K562 (cell line): ENCODE results near the gene JHY. TPM values are rescaled to one million over a fixed set of nuclear protein-coding genes. Genes with fewer than 3 reads are reported as not detected.

Source experiments
- ATAC-seq: fragments of 200-7000 bp; cut with Tn5 transposase; 3 replicates; pipeline ENCODE4 v1.9.1; 2020; ENCODE audit warnings: moderate library complexity
- BruUV-seq: library from RNA; stranded (reverse); fragments of 400-500 nt; replicated peaks from 2 replicates; lab custom pipeline; 2021; lab: Mats Ljungman, UMichigan
- CTCF ChIA-PET: fragments of 300-600 bp; formaldehyde crosslinking; extraction: SDS; loops from one replicate; lab custom pipeline; 2021; ENCODE audit warnings: low intra/inter-chr PET ratio; lab: Yijun Ruan, JAX
- POLR2A ChIA-PET: fragments of 300-600, 350-650 bp; sonication (Branson Sonifier 250); formaldehyde crosslinking; extraction: SDS; loops from one replicate; lab custom pipeline; 2021; ENCODE audit warnings: antibody characterized with exemption, inconsistent platforms; lab: Yijun Ruan, JAX
- DNase-seq, 4 experiments: peaks; one replicate each; pipeline versions ENCODE4 v3.0.0 to v3.0.0-alpha.2; 2011 to 2018; ENCODE audit warnings: low spot score in 3 of 4, mixed read lengths in 3 of 4; ENCODE audit errors: extremely low read depth in 1 of 4
- FAIRE-seq: peaks from 2 replicates; lab custom pipeline; 2011; peaks lifted over from hg19 to GRCh38; lab: Jason Lieb, UNC
- H2AFZ ChIP-seq: 2 replicates; pipeline ENCODE4 v1.6.0; 2011; ENCODE audit warnings: low read depth, low read length, control low read depth, inconsistent platforms
- H3K27ac ChIP-seq: fragments of 200-600 bp; 3 replicates; pipeline ENCODE4 v1.8.0; 2011; ENCODE audit warnings: low read depth, mild to moderate bottlenecking, control low read depth, inconsistent platforms, low read length, moderate library complexity, mixed read lengths; ENCODE audit errors: extremely low read depth
- H3K27me3 ChIP-seq, 2 experiments: fragments of 300-600 bp in 1 of 2; 2 replicates in 1 of 2; 3 replicates in 1 of 2; pipeline versions ENCODE4 v1.6.0 to v1.8.0; 2011; ENCODE audit warnings: inconsistent platforms in 2 of 2, low read length in 2 of 2, mild to moderate bottlenecking in 1 of 2, mixed read lengths in 1 of 2, moderate library complexity in 1 of 2; ENCODE audit not compliant: control insufficient read depth in 2 of 2, insufficient read depth in 2 of 2
- H3K36me3 ChIP-seq: fragments of 300-600 bp; 3 replicates; pipeline ENCODE4 v1.8.0; 2011; ENCODE audit warnings: mild to moderate bottlenecking, low read length, inconsistent platforms; ENCODE audit not compliant: control insufficient read depth, insufficient read depth
- H3K4me1 ChIP-seq, 2 experiments: fragments of 200-600 bp in 1 of 2; replicated peaks in 1 of 2; 2 replicates in 1 of 2; 3 replicates in 1 of 2; pipeline versions ENCODE4 v1.5.1 to v1.8.0; 2011; ENCODE audit warnings: inconsistent platforms in 2 of 2, low read length in 2 of 2, mild to moderate bottlenecking in 1 of 2, mixed read lengths in 1 of 2, moderate library complexity in 1 of 2; ENCODE audit not compliant: control insufficient read depth in 2 of 2, insufficient read depth in 2 of 2
- H3K4me2 ChIP-seq: 2 replicates; pipeline ENCODE4 v1.6.1; 2011; ENCODE audit warnings: low read length, control low read depth, inconsistent platforms, mixed read lengths; ENCODE audit not compliant: insufficient read depth
- H3K4me3 ChIP-seq: fragments of 200-600 bp; sonication (generic), shearing (Covaris generic); 2 replicates; pipeline ENCODE4 v1.5.1; 2016; ENCODE audit warnings: control low read depth, inconsistent platforms
- H3K79me2 ChIP-seq: fragments of 200-600 bp; 3 replicates; pipeline ENCODE4 v1.8.0; 2011; ENCODE audit warnings: low read length, inconsistent platforms; ENCODE audit not compliant: control insufficient read depth, insufficient read depth
- H3K9ac ChIP-seq, 2 experiments: 2 replicates each; pipeline versions ENCODE4 v1.6.0 to v1.6.1; 2011; ENCODE audit warnings: low read depth in 2 of 2, low read length in 2 of 2, control low read depth in 1 of 2, inconsistent platforms in 1 of 2, mild to moderate bottlenecking in 1 of 2, mixed read lengths in 1 of 2; ENCODE audit not compliant: insufficient read depth in 1 of 2
- H3K9me1 ChIP-seq: one replicate; pipeline ENCODE4 v1.6.0; 2011; ENCODE audit warnings: inconsistent platforms, mild to moderate bottlenecking, low read length, moderate library complexity; ENCODE audit not compliant: control insufficient read depth, insufficient read depth
- H3K9me3 ChIP-seq: replicated peaks from 2 replicates; pipeline ENCODE4 v1.5.1; 2011; ENCODE audit warnings: low read depth, low read length, inconsistent platforms; ENCODE audit not compliant: control insufficient read depth, insufficient read depth
- H4K20me1 ChIP-seq: replicated peaks from 2 replicates; pipeline ENCODE4 v1.6.1; 2011; ENCODE audit warnings: low read length, inconsistent platforms, mixed read lengths; ENCODE audit not compliant: control insufficient read depth, insufficient read depth
- C11orf30 ChIP-seq: fragments of 450-650 bp; IDR thresholded peaks from 2 replicates; pipeline ENCODE4 v1.6.1; 2016; ENCODE audit warnings: low read depth, mild to moderate bottlenecking
- MAFF ChIP-seq: IDR thresholded peaks from 2 replicates; pipeline ENCODE4 v1.6.1; 2012; ENCODE audit warnings: low read length, improper control_type of control experiment
- MAFG ChIP-seq: fragments of 450-650 bp; conservative IDR thresholded peaks from 2 replicates; pipeline ENCODE4 v1.6.1; 2016; ENCODE audit warnings: missing genetic modification characterization, missing compliant biosample characterization
- MAFK ChIP-seq: IDR thresholded peaks from 2 replicates; pipeline ENCODE4 v1.6.1; 2011; ENCODE audit warnings: low read length, improper control_type of control experiment
- TAL1 ChIP-seq: fragments of 450-650 bp; IDR thresholded peaks from 2 replicates; pipeline ENCODE4 v1.6.1; 2016; ENCODE audit warnings: mild to moderate bottlenecking
- ZNF316 ChIP-seq: fragments of 450-650 bp; IDR thresholded peaks from 2 replicates; pipeline ENCODE4 v1.6.1; 2016
- ZNF57 ChIP-seq: fragments of 450-650 bp; formaldehyde crosslinking; IDR thresholded peaks from 2 replicates; pipeline ENCODE4 v1.4.0; 2020; ENCODE audit warnings: mild to moderate bottlenecking, moderate library complexity
- ZNF639 ChIP-seq, 2 experiments: fragments of 200-800 bp in 1 of 2; sonication (Bioruptor generic) in 1 of 2; sonication (generic) in 1 of 2; formaldehyde crosslinking in 1 of 2; IDR thresholded peaks in 1 of 2; conservative IDR thresholded peaks in 1 of 2; 2 replicates each; pipeline versions ENCODE4 v1.5.0 to v1.6.1; 2016 to 2020; ENCODE audit warnings: missing compliant biosample characterization in 1 of 2, missing genetic modification characterization in 1 of 2, missing genetic modification reagents in 1 of 2
- WGBS: fragments of 100-300 bp; shearing (Covaris generic); methylation state at CpG from one replicate; pipeline ENCODE4 v1.1.6; 2016; ENCODE audit warnings: low coverage, mixed read lengths; ENCODE audit not compliant: insufficient coverage; ENCODE audit errors: missing lambda C conversion rate; 5-methylcytosine and 5-hydroxymethylcytosine counted together
- in situ Hi-C: fragments of 300-500 bp; cut with MboI; formaldehyde crosslinking; loops from 4 replicates; pipeline ENCODE4 v1.15.0; 2018; ENCODE audit warnings: inconsistent platforms, mixed read lengths
- intact Hi-C: fragments of 100-400 bp; cut with micrococcal nuclease; formaldehyde crosslinking; loops from 2 replicates; pipeline ENCODE4 v1.14.2; 2022
- polyA plus RNA-seq, 8 experiments: library from polyadenylated mRNA; depleted of rRNA in 4 of 8; stranded (reverse) in 5 of 8; unstranded in 3 of 8; fragments of >200 nt; fragmentation: Nextera tagmentation in 2 of 8; fragmentation: Illumina TruSeq in 1 of 8; extraction: Ambion mirVana in 2 of 8; extraction: Trizol in 1 of 8; gene quantifications; 2 replicates each; pipeline versions ENCODE4 v1.2.1 to v1.2.3, GENCODE V29; 2011 to 2014; ENCODE audit warnings: inconsistent platforms in 1 of 8, missing spikeins in 1 of 8
- total RNA-seq, 7 experiments: library from RNA; depleted of rRNA in 6 of 7; stranded (reverse); fragments of >200 nt in 6 of 7; fragmentation: Illumina TruSeq in 2 of 7; extraction: Trizol in 2 of 7; gene quantifications; 2 replicates each; pipeline versions ENCODE4 v1.2.1 to v1.2.3, GENCODE V29; 2011 to 2021; ENCODE audit warnings: low replicate concordance in 1 of 7

JHY gene
- total and polyA plus RNA-seq, 9 of the 15 experiments (the other 6 are each of a cell fraction or from before 2014, with no cell fraction given) = not detected

- 5% methylated on average over 3 of the region's 3 CpGs for WGBS
- Histone ChIP-seq H3K36me3 (no peaks in the 10 kb centered on the region), H3K4me2 (no peak overlapping the region), H3K9me1 (no peaks in the 10 kb centered on the region), H3K27me3 (peaks cover 12 to 33% of the 10 kb centered on the region in 2 experiments; a peak in 4 of 5 replicates), H4K20me1 (no peaks in the 10 kb centered on the region), H3K27ac (no peak overlapping the region), H3K4me3 (no peak overlapping the region), H3K9me3 (no peaks in the 10 kb centered on the region), H3K9ac (no peak overlapping the region), H2AFZ (no peak overlapping the region), H3K79me2 (no peaks in the 10 kb centered on the region), H3K4me1 (peaks cover 0 to 8% of the 10 kb centered on the region in 2 experiments; a peak in 2 of 5 replicates)
- DNase-seq = no peak
- no peak for FAIRE-seq
- in situ Hi-C loops = no loop called here
- ChIA-PET CTCF (no interaction called here), POLR2A (no interaction called here)
- no TSS peak for BruUV-seq
- no peak for TF ChIP-seq ZNF639 (CRISPR knock-in tag; conservative IDR thresholded peaks at IDR 0.05 in 1 of 2, IDR thresholded peaks at IDR 0.05 in 1 of 2)
- no peak for TF ChIP-seq TAL1
- TF ChIP-seq ZNF316 = peak; percentile 82
- peak; percentile 66 for TF ChIP-seq C11orf30
- TF ChIP-seq MAFF = peak; percentile 85
- no peak for TF ChIP-seq ZNF57 (CRISPR knock-in tag)
- peak; percentile 59; the same call in 1 of the 2 replicates for TF ChIP-seq MAFG (tag)
- peak; percentile 84 for TF ChIP-seq MAFK
- intact Hi-C loops = no loop called here
- ATAC-seq = no peak
Measured at GRCh38 chr11:122883646-122883979, 1.1 kb downstream of the JHY start.
